Body of pancreas (tissue), 4 donors: ENCODE results near the gene AHSA1. TPM values are rescaled to one million over a fixed set of nuclear protein-coding genes. Genes with fewer than 3 reads are reported as not detected.

ENCODE experiments used
- ATAC-seq: fragments of 150-250 bp; one replicate; pipeline ENCODE4 v1.9.1; 2016
- DNase-seq, 4 donors: peaks; one replicate each; pipeline ENCODE4 v3.0.0-alpha.2; 2019
- H3K27ac ChIP-seq, 4 donors: fragments of 200-600 bp; sonication (generic); 1 replicate in 3 of 4; 2 replicates in 1 of 4; pipeline versions ENCODE4 v1.5.1 to v1.6.1; 2016 to 2019; ENCODE audit warnings: mild to moderate bottlenecking in 1 of 4, mixed read lengths in 1 of 4, moderate library complexity in 1 of 4
- H3K27me3 ChIP-seq, 2 donors: fragments of 200-600 bp; sonication (generic); one replicate each; pipeline ENCODE4 v1.6.0; 2016; ENCODE audit warnings: mild to moderate bottlenecking in 1 of 2
- H3K36me3 ChIP-seq, 2 donors: fragments of 200-600 bp; sonication (generic); replicated peaks in 1 of 2; 2 replicates each; pipeline ENCODE4 v1.5.1; 2016; ENCODE audit warnings: low read depth in 2 of 2; ENCODE audit not compliant: insufficient read depth in 1 of 2
- H3K4me1 ChIP-seq: fragments of 200-600 bp; sonication (generic); one replicate; pipeline ENCODE4 v1.6.0; 2016
- H3K4me3 ChIP-seq, 2 donors: fragments of 200-600 bp; sonication (generic); 1 replicate in 1 of 2; 2 replicates in 1 of 2; pipeline ENCODE4 v1.5.1; 2016 to 2019
- H3K9me3 ChIP-seq, 3 donors: fragments of 200-600 bp; sonication (generic); 1 replicate in 2 of 3; 2 replicates in 1 of 3; pipeline ENCODE4 v1.5.1; 2016
- POLR2A ChIP-seq, 3 donors: fragments of 450-650 bp; IDR thresholded peaks; one replicate each; pipeline ENCODE4 v1.6.1; 2016; ENCODE audit warnings: antibody characterized with exemption in 3 of 3, mild to moderate bottlenecking in 2 of 3
- WGBS, 2 donors: methylation state at CpG; one replicate each; pipeline ENCODE4 v1.1.5; 2017; 5-methylcytosine and 5-hydroxymethylcytosine counted together
- intact Hi-C: fragments of 100-400 bp; cut with DNase I; formaldehyde crosslinking; loops from one replicate; pipeline ENCODE4 v1.15.1; 2023
- total RNA-seq, 2 donors: library from RNA; depleted of rRNA; stranded (reverse); fragments of >200 nt; gene quantifications; one replicate each; pipeline ENCODE4 v1.1.0, GENCODE V29; 2016
- TF ChIP-seq, protein P1 (sequence below), 7 experiments: fragments of 450-650 bp in 4 of 7; fragments of 200-600 bp in 3 of 7; sonication (generic) in 3 of 7; IDR thresholded peaks; one replicate each; pipeline ENCODE4 v1.5.1; 2016 to 2019; ENCODE audit warnings: antibody characterized with exemption in 7 of 7

The AHSA1 gene
- total RNA-seq, 2 donors from 2014 or later, result 25.1 to 35.3 TPM

DNA sequence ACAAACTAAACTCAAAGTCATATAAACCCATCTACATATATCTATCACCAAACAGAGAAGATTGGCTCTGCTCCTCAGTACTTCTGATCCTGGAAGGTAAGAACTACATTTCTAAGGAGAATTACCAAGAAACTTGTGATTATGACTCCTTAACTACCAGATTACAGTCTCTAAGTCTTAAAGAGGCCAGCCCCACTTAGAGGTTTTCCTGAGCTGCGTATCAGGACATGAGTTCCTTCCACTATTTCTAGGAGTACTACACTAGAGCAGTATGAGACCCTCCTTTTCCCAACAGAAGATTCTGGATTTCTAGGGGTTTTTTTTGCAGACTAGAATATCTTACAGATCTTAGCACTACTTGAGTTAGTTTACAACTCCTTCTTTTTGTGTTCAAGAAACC is 34.5 kb upstream of the AHSA1 start, which contains the start of gene NOXRED1:
NOXRED1 (minus strand) TSS at position 101 of the 400 bp plus-strand sequence. CDS start 634 bp downstream, outside the sequence.
- H3K4me3 ChIP-seq, result no peak within 1 kb of the TSS
- intact Hi-C loops, result no loop called here
- H3K27ac ChIP-seq, result no peak within 1 kb of the TSS
- DNase-seq (no peak), ATAC-seq (no peak)
- no peaks in the 10 kb centered on the region for H3K4me1 ChIP-seq
- peaks cover 0 to 34% of the 10 kb centered on the region in 2 donors for H3K36me3 ChIP-seq
- 95 to 100% methylated on average over 1 of the region's 1 CpG for WGBS, 2 donors
- H3K9me3 ChIP-seq, result peaks cover 0 to 4% (median 0%) of the 10 kb centered on the region in 3 donors
- TF ChIP-seq POLR2A (IDR thresholded peaks at IDR 0.05), result no peak
- TF ChIP-seq, protein P1, sequence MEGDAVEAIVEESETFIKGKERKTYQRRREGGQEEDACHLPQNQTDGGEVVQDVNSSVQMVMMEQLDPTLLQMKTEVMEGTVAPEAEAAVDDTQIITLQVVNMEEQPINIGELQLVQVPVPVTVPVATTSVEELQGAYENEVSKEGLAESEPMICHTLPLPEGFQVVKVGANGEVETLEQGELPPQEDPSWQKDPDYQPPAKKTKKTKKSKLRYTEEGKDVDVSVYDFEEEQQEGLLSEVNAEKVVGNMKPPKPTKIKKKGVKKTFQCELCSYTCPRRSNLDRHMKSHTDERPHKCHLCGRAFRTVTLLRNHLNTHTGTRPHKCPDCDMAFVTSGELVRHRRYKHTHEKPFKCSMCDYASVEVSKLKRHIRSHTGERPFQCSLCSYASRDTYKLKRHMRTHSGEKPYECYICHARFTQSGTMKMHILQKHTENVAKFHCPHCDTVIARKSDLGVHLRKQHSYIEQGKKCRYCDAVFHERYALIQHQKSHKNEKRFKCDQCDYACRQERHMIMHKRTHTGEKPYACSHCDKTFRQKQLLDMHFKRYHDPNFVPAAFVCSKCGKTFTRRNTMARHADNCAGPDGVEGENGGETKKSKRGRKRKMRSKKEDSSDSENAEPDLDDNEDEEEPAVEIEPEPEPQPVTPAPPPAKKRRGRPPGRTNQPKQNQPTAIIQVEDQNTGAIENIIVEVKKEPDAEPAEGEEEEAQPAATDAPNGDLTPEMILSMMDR (IDR thresholded peaks at IDR 0.05), result no peak
- no peaks in the 10 kb centered on the region for H3K27me3 ChIP-seq

DNA sequence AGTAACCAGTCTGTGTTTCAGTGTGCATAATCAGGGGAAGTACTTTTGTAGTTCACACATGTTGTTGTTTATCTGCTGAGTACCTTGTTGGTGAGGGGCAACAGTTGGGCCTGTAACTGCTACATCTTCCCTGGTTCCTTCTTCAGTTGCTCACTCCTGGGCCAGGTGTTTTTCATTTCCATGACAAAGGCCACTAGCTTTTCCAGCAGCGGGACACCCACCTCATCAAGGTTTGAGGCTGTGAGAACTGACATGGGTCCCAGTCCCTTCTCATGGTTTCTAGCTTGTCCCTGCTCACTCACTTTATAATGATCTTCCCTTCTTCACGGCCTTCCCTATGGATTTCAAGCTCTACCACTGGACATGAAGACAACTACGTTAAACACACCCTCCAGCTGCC is 33.0 kb upstream of the AHSA1 start:
- DNase-seq (no peak), ATAC-seq (no peak)
- TF ChIP-seq, protein P1 (IDR thresholded peaks at IDR 0.05), result no peak
- no peak for TF ChIP-seq POLR2A (IDR thresholded peaks at IDR 0.05)
- no peak overlapping the region for H3K27ac ChIP-seq
- intact Hi-C loops, result no loop called here
- H3K27me3 ChIP-seq, result no peaks in the 10 kb centered on the region
- 92% methylated on average over 3 of the region's 3 CpGs for WGBS, 2 donors
- H3K36me3 ChIP-seq, result peaks cover 0 to 42% of the 10 kb centered on the region in 2 donors
- no peaks in the 10 kb centered on the region for H3K9me3 ChIP-seq
- H3K4me1 ChIP-seq, result no peaks in the 10 kb centered on the region
- no peak overlapping the region for H3K4me3 ChIP-seq

DNA sequence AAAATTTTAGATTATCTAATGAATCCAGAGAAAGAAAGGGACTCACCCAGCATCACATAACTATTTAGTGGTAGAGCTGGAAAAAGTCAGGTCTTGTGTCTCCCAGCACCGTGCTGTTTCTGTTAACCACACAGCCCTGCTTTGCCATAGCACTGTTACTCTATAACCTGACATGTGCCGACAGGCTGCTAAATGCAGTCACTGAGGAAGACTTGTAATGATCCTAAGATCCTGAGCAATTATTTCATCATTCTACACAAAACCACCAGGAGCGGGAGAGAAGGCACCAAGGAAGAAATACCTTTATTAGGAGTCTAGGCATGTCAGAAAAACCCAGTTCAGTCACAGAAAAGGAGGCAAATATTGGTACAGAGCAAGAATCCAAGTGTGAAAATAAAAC is 31.5 kb upstream of the AHSA1 start:
- no peaks in the 10 kb centered on the region for H3K9me3 ChIP-seq
- intact Hi-C loops, result no loop called here
- H3K4me3 ChIP-seq, result no peak overlapping the region
- TF ChIP-seq, protein P1 (IDR thresholded peaks at IDR 0.05), result no peak
- TF ChIP-seq POLR2A (IDR thresholded peaks at IDR 0.05), result no peak
- H3K27ac ChIP-seq, result no peak overlapping the region
- WGBS, 2 donors, result 88 to 95% methylated on average over 3 of the region's 3 CpGs
- no peak for ATAC-seq
- no peaks in the 10 kb centered on the region for H3K4me1 ChIP-seq
- no peaks in the 10 kb centered on the region for H3K27me3 ChIP-seq
- H3K36me3 ChIP-seq, result peaks cover 0 to 43% of the 10 kb centered on the region in 2 donors
- DNase-seq, result no peak

- H3K4me3 ChIP-seq, result no peak overlapping the region
- H3K4me1 ChIP-seq, result no peaks in the 10 kb centered on the region
- H3K27me3 ChIP-seq, result no peaks in the 10 kb centered on the region
- no peak for DNase-seq
- ATAC-seq, result no peak
- intact Hi-C loops, result no loop called here
- WGBS, 2 donors, result 96 to 97% methylated on average over 3 of the region's 3 CpGs
- H3K27ac ChIP-seq, result no peak overlapping the region
- no peaks in the 10 kb centered on the region for H3K9me3 ChIP-seq
- TF ChIP-seq, protein P1 (IDR thresholded peaks at IDR 0.05), result no peak
- TF ChIP-seq POLR2A (IDR thresholded peaks at IDR 0.05), result no peak
- H3K36me3 ChIP-seq, result peaks cover 0 to 32% of the 10 kb centered on the region in 2 donors
Observed at GRCh38 chr14:77436042-77436441, 21.9 kb upstream of the AHSA1 start.

DNA sequence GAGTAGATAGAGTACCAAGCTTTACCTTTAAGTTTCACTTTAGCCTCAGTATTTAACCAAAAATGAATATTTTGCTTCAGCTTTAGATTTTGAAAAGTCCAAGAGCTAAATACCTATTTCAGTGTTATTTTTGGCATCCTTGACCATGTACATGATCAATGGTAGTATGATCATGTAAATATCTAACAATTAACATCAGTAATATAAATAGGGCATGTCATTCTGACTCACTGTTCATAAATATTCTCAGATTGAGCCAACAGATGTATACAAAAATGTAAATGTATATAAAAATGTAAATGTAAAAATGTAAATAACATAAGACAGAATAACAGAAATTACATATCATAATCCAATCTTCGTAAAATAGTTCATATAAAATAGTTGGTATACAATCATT is 19.3 kb upstream of the AHSA1 start:
- H3K4me1 ChIP-seq, result no peaks in the 10 kb centered on the region
- ATAC-seq (no peak), DNase-seq (no peak)
- H3K9me3 ChIP-seq, result no peaks in the 10 kb centered on the region
- TF ChIP-seq POLR2A (IDR thresholded peaks at IDR 0.05), result no peak
- TF ChIP-seq, protein P1 (IDR thresholded peaks at IDR 0.05), result no peak
- 91 to 93% methylated on average over 1 of the region's 1 CpG for WGBS, 2 donors
- no peaks in the 10 kb centered on the region for H3K27me3 ChIP-seq
- no peak overlapping the region for H3K4me3 ChIP-seq
- intact Hi-C loops, result no loop called here
- peaks cover 8 to 30% of the 10 kb centered on the region in 2 donors for H3K36me3 ChIP-seq
- H3K27ac ChIP-seq, result no peak overlapping the region
